ENCODE measurements around the gene SUPV3L1. TPM values are rescaled to one million over a fixed set of nuclear protein-coding genes. Genes with fewer than 3 reads are reported as not detected.
A peak's percentile ranks its signal among the peaks of the same experiment; 100 is the strongest.

The SUPV3L1 gene
- total and polyA plus RNA-seq, 7 donors, result 33.9 to 56.4 (median 50.6) TPM

DNA sequence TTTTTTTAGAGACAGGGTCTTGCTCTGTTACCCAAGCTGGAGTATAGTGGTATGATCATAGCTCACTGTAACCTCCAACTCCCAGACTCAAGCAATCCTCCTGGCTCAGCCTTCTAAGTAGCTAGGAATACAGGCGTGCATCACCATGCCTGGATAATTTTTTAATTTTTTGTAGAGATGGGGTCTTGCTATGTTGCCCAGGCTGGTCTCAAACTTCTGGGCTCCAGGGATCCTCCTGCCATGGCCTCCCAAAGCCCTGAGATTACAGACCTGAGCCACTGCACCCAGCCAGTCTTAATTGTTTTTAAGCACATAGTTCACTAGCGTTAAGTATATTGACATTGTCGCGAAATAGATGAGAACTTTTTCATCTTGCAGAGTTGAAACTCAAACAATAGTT is 2.0 kb downstream of the SUPV3L1 start:
- ATAC-seq (no peak), DNase-seq (no peak)
- Histone ChIP-seq H3K27ac (no peak overlapping the region), H3K4me1 (peaks cover 33% of the 10 kb centered on the region), H3K27me3 (ENCODE audit: insufficient read depth in 3 of 3, low read length in 2 of 3) (no peaks in the 10 kb centered on the region), H3K9me3 (no peaks in the 10 kb centered on the region), H3K4me3 (peak overlapping the region; percentile 98), H3K36me3 (ENCODE audit: insufficient read depth in 1 of 2, low read depth in 1 of 2) (peaks cover 5 to 34% of the 10 kb centered on the region in 2 donors)
- 83 to 89% (median 87%) methylated on average over 4 of the region's 4 CpGs for WGBS, 3 donors
- TF ChIP-seq, protein P1, sequence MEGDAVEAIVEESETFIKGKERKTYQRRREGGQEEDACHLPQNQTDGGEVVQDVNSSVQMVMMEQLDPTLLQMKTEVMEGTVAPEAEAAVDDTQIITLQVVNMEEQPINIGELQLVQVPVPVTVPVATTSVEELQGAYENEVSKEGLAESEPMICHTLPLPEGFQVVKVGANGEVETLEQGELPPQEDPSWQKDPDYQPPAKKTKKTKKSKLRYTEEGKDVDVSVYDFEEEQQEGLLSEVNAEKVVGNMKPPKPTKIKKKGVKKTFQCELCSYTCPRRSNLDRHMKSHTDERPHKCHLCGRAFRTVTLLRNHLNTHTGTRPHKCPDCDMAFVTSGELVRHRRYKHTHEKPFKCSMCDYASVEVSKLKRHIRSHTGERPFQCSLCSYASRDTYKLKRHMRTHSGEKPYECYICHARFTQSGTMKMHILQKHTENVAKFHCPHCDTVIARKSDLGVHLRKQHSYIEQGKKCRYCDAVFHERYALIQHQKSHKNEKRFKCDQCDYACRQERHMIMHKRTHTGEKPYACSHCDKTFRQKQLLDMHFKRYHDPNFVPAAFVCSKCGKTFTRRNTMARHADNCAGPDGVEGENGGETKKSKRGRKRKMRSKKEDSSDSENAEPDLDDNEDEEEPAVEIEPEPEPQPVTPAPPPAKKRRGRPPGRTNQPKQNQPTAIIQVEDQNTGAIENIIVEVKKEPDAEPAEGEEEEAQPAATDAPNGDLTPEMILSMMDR (IDR thresholded peaks at IDR 0.05), result no peak
- intact Hi-C loops (cut with DNase I), result no loop called here

DNA sequence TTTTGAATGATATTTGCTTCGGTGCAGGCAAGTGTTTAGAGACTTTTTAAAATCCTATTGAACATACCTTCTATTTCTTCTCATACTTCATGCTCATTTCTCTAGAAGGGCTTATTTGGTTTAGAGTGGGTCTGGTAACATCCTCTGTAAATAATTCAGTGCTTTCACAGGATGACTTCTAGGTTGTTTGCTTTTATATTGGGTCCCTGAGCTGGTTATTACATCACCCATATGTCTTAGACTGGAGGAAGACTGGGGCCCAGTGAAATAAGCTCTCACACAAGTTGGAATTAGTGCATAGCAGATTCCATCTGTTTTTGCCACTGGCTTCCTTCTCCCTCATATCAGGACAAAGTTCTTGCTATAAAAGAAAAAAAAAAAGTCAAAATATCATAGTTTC is 6.5 kb downstream of the SUPV3L1 start:
- intact Hi-C loops (cut with DNase I), result no loop called here
- no peaks in the 10 kb centered on the region for H3K27me3 ChIP-seq (ENCODE audit: insufficient read depth in 3 of 3, low read length in 2 of 3)
- H3K9me3 ChIP-seq, result no peaks in the 10 kb centered on the region
- H3K4me1 ChIP-seq, result peaks cover 20% of the 10 kb centered on the region
- TF ChIP-seq, protein P1 (IDR thresholded peaks at IDR 0.05), result no peak
- ATAC-seq, result no peak
- H3K27ac ChIP-seq, result no peak overlapping the region
- peaks cover 9 to 79% of the 10 kb centered on the region in 2 donors for H3K36me3 ChIP-seq (ENCODE audit: insufficient read depth in 1 of 2, low read depth in 1 of 2)
- DNase-seq, result no peak
- WGBS, 3 donors, result 88 to 100% (median 100%) methylated on average over 1 of the region's 1 CpG
- H3K4me3 ChIP-seq, result no peak overlapping the region

DNA sequence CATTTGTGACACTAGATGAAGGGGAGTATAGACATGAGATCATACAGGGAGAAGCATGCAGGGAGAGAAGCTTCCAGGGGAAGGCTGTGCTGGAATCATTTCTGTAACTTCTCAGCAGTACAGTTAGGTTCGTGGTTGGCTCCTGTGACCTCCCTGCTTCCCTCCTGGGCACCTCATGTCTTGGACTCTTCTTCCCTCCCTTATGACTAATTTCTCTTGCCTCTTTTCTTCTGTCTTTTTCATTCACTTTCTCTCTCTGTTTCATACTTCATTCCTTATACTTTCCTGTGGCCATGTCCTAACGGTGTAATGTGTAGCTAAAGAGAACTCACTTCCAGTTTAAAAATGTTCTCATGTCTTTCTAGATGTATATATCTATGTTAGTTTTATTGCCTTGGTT is 21.0 kb downstream of the SUPV3L1 start:
- Histone ChIP-seq H3K27me3 (ENCODE audit: insufficient read depth in 3 of 3, low read length in 2 of 3) (no peaks in the 10 kb centered on the region), H3K9me3 (no peaks in the 10 kb centered on the region), H3K27ac (no peak overlapping the region), H3K36me3 (ENCODE audit: insufficient read depth in 1 of 2, low read depth in 1 of 2) (peaks cover 2 to 100% of the 10 kb centered on the region in 2 donors), H3K4me1 (no peaks in the 10 kb centered on the region), H3K4me3 (no peak overlapping the region)
- intact Hi-C loops (cut with DNase I), result no loop called here
- DNase-seq (no peak), ATAC-seq (no peak)
- whole genome bisulfite sequencing, 3 donors, result 79 to 95% (median 84%) methylated on average over 2 of the region's 2 CpGs
- TF ChIP-seq, protein P1 (IDR thresholded peaks at IDR 0.05), result no peak

DNA sequence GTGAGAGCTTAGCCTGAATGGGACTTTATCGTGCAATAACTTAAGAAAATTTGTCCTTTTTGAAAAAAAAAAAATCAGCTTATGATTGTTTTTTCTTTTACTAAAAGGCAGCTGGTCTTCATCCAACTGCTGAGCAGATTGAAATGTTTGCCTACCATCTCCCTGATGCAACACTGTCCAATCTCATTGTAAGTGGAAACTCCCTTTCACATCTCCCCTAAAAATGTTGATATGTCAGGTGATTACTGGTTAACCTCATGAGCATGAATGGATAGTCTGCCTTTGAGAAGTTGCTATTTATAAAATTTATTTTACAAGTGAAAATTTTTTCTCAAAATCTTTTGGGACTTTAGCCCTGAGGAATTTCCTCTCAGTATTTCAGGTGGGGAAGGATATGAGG is 22.3 kb downstream of the SUPV3L1 start:
- ATAC-seq (no peak), DNase-seq (no peak)
- TF ChIP-seq, protein P1 (IDR thresholded peaks at IDR 0.05), result no peak
- H3K4me1 ChIP-seq, result no peaks in the 10 kb centered on the region
- no peaks in the 10 kb centered on the region for H3K27me3 ChIP-seq (ENCODE audit: insufficient read depth in 3 of 3, low read length in 2 of 3)
- H3K36me3 ChIP-seq (ENCODE audit: insufficient read depth in 1 of 2, low read depth in 1 of 2), result peaks cover 6 to 100% of the 10 kb centered on the region in 2 donors
- no peaks in the 10 kb centered on the region for H3K9me3 ChIP-seq
- intact Hi-C loops (cut with DNase I), result no loop called here
- H3K27ac ChIP-seq, result no peak overlapping the region
- 84 to 88% (median 86%) methylated on average over 1 of the region's 1 CpG for WGBS, 3 donors
- no peak overlapping the region for H3K4me3 ChIP-seq

DNA sequence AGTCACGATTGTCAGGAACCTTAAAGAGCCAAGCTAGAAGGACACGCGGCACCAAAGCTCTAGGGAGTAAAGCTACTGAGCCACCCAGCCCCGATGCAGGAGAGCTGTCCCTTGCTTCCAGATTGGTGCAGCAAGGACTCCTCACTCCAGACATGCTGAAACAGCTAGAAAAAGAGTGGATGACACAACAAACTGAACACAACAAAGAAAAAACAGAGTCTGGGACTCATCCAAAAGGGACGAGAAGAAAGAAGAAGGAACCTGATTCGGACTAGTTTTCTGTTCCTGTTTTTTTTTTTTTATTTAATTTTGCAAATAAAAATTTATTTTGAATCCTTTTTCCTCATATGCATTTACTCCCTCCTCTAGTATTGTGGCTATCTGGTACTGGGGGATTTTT is 28.7 kb downstream of the SUPV3L1 start:
- no peaks in the 10 kb centered on the region for H3K27me3 ChIP-seq (ENCODE audit: insufficient read depth in 3 of 3, low read length in 2 of 3)
- intact Hi-C loops (cut with DNase I), result no loop called here
- ATAC-seq (no peak), DNase-seq (no peak)
- peaks cover 12 to 59% of the 10 kb centered on the region in 2 donors for H3K36me3 ChIP-seq (ENCODE audit: insufficient read depth in 1 of 2, low read depth in 1 of 2)
- H3K9me3 ChIP-seq, result no peaks in the 10 kb centered on the region
- WGBS, 3 donors, result 80 to 88% (median 83%) methylated on average over 6 of the region's 6 CpGs
- no peak overlapping the region for H3K27ac ChIP-seq
- peaks cover 4% of the 10 kb centered on the region for H3K4me1 ChIP-seq
- H3K4me3 ChIP-seq, result no peak overlapping the region
- TF ChIP-seq, protein P1 (IDR thresholded peaks at IDR 0.05), result no peak
